ENCODE measurements around the gene NPHP1.
"Not testable (repeated sequence)": the region's sequence is repeated elsewhere in the genome, so short reads cannot be mapped to it uniquely, and the experiment has no call there.

Gene NPHP1

DNA sequence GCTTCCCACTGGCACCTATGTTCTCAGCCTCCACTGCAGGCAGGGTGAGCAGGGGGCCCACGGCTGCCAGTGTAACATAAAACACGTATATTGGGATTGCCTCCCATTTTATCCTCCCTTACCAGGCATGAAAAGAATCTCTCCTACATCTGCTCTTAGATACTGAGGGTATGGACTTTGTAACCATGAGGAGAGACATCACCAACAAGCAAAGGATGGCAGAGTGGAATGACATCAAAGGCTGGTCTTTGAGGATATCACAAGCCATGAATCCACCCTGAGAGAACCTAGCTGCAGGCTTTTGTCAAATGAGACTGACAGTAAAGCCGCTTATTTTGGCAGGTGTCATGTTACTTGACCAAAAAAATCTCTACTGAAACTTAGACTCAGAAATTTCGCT lies 7.4 kb downstream of the NPHP1 start:
- no peak for FAIRE-seq

GRCh38 chr2:110190169-110190568 lies 14.6 kb downstream of the NPHP1 start:
- FAIRE-seq = not testable (repeated sequence)

- FAIRE-seq = no peak
Observed at GRCh38 chr2:110182449-110182848, 22.4 kb downstream of the NPHP1 start.

DNA sequence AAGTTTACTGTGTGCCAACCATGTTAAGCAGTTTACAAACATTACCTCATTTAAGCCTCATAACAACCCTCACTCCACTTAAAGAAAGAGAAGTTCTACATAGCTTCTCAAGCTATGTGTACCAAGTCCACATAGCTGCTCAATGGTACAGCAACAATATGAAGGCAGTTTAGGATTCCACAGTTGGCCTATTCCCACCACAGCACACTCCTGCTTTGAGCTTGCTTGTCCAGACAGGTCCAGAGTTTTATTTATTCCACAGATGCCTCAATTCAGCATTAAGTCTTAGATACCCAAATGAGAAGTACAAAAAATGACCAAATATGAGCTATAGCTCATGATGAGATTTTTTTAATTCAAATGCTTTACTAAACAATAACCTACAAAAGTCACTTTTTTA lies 24.8 kb downstream of the NPHP1 start:
- FAIRE-seq = no peak

DNA sequence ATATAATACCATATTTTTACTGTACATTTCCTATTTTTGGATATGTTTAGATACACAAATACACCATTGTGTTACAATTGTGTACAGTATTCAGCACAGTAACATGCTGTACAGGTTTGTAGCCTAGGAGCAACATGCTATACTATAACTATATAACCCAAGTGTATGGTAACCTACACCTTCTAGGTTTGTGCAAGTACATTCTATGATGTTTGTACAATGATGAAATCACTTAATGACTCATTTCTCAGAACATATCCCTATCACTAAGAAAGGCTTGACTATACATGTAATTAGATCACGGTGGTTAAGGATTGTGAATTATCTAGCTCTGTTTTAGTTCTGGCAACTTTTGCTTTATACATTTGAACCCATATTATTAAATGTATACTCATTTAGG lies 31.3 kb downstream of the NPHP1 start:
- FAIRE-seq = no peak

DNA sequence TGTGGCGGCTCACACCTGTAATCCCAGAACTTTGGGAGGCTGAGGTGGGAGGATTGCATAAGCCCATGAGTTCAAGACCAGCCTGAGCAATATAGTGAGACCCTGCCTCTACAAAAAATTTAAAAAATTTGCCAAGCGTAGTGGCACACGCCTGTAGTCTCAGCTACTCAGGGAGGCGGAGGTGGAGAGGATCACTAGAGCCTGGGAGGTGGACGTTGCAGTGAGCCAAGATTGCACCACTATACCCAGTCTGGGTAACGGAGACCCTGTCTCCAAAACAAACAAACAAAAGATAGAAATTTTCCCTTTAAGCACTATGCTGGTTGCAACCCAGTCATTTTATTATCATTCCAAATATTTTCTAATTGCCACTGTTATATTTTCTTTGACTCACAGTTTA lies 32.3 kb downstream of the NPHP1 start:
- FAIRE-seq = no peak

- no peak for FAIRE-seq
Observed at GRCh38 chr2:110170102-110170501, 34.7 kb downstream of the NPHP1 start.

GRCh38 chr2:110167326-110168000 lies 37.4 kb downstream of the NPHP1 start:
- FAIRE-seq = no peak

DNA sequence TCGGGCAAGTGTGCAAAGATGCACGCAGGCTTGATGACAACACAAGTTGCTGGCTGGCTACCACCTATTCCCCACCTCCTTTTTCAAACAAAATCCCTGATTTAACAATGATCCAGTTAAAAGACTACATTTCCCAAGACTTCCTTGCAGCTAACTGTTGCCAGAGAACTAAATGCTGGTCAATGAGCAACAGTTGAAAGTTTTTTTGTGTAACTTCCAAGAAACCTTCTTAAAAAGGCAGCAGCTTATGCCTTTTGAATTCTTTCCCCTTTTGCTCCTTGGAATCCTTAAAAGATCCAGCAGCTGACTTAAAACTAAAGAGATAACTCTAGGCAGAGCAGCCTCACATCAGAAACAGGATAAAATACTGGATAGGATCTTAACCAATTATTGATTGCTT lies 38.5 kb downstream of the NPHP1 start:
- no peak for FAIRE-seq

GRCh38 chr2:110157153-110157793 lies 47.5 kb downstream of the NPHP1 start:
- peak; percentile 91 for FAIRE-seq

GRCh38 chr2:110154828-110155227 lies 50.0 kb downstream of the NPHP1 start:
- FAIRE-seq = not testable (repeated sequence)

- not testable (repeated sequence) for FAIRE-seq
Observed at GRCh38 chr2:110154188-110154587, 50.6 kb downstream of the NPHP1 start.

DNA sequence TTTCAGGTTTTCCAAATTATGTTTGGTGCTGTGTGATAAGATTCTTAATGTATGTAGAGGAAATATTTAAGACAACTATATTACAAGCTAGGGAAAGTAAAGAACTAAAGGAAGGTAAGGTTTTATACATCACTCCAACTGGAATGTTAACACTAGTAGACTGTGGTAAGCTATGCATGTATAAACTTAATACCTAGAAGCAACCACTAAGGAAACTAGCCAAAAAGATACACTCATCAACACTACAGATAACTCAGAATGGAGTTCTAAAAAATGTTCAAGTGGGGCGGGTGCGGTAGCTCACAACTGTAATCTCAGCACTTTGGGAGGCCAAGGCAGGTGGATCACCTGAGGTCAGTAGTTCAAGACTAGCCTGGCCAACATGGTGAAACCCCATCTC lies 51.4 kb downstream of the NPHP1 start:
- FAIRE-seq = no peak

DNA sequence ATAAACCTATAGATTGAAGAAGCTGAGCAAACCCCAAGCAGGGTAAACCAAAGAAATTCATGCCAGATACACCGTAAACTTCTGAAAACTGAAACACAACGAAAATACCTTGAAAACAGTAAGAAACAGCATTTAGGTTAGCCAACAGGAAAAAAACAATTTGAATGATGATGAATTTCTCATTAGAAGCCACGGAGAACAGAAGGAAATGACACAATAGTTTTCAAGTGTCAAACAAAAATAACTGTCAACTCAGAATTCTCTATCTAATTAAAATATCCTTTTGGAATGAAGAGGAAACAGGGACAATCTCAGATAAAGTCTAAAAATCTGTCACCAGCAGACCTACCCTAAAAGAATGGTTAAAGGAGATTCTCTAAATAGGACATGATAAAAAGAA lies 51.9 kb downstream of the NPHP1 start:
- FAIRE-seq = no peak

DNA sequence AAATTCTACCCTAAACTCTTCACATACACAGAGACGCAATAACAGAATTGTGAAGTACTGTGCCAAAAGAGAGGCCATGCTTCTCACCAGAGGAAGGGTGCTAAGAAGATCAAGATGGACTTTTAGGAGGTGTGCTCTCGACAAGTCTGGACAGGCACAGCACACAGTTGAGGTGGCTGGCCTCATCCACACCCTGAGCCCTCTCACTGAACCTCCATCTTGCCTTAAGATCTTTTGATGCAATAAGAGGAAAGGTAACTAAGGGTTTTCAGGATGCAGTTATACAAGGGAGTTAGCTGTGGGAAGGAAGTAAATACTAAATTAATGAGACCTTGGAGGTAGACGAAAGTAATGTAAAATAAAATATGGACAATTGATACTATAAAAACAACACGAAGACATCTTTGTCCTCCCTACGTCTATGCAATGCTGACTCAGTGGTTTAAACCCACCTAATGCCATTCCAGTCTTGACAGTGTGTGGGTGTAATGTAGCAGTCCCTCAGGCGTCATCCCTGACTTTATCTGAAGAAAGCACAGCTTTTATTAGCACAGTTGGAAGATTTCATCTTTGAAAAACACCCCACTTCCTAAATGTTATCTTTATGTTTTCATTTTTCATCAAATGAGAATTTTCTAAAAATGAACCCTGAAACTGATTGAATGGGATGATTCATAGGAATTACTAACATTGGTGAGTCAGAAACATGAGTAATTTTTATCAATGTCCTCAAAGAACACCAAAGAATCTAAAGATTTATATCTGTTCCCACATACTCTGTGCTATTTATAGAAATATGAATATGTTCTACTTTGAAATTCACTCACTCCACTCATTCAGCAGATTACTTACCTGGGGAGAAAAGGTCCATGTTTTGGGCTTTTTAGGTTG lies 55.2 kb downstream of the NPHP1 start:
- FAIRE-seq = no peak

DNA sequence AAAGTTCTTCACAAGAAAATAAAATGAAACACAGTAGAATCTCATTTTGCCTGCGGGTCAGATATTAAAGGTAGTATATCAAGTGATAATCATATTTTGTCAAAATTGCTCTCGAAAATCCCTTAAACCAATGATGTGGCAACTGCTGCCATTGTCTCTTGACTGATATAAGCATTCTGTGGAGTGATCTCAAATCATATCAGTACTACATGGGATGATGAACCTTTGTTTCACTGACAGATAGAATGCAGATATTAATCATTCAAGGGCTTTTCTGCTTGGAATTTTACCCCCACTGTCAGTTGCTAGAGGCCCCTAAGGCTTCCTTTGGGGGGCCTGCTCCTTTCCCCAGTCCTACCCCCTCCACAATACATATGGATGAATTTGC lies 57.9 kb downstream of the NPHP1 start:
- no peak for FAIRE-seq

GRCh38 chr2:110146183-110146944 lies 58.4 kb downstream of the NPHP1 start:
- FAIRE-seq = no peak

- FAIRE-seq = no peak
Observed at GRCh38 chr2:110143982-110144381, 60.8 kb downstream of the NPHP1 start.

DNA sequence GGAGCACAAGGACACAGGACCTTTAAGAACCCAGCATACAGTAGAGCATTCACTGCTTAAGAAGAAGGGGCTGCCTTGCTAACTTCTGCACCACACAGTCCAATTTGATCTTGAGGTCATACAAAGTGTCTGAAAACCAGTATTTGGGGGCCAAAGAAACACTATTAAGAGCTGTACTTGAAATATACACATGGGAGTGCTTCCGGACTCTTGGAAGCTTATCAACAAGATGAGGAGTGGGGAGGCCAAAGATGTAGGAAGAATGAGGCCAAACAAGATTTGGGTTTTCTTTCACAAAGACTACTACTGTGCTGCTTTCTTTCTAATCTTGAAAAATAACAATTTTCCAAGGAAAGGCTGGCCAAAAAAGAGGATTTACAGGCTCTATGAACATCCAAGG lies 64.4 kb downstream of the NPHP1 start:
- no peak for FAIRE-seq

DNA sequence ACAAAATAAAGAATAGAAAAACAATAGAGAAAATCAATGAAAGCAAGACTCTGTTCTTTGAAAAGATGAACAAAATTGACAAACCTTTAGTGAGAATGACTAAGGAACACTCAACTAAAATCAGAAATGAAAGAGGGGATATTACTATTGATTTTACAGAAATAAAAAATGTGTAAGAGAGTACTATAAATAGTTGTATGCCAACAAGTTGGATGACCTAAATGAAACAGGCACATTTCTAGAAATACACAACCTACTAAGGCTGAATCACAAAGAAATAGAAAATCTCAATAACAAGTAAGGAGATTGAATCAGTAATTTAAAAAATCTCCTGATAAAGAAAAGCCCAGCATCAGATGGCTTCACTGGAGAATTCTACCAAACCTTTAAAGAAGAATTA lies 70.8 kb downstream of the NPHP1 start:
- no peak for FAIRE-seq

GRCh38 chr2:110131166-110131565 lies 73.6 kb downstream of the NPHP1 start:
- FAIRE-seq = no peak

DNA sequence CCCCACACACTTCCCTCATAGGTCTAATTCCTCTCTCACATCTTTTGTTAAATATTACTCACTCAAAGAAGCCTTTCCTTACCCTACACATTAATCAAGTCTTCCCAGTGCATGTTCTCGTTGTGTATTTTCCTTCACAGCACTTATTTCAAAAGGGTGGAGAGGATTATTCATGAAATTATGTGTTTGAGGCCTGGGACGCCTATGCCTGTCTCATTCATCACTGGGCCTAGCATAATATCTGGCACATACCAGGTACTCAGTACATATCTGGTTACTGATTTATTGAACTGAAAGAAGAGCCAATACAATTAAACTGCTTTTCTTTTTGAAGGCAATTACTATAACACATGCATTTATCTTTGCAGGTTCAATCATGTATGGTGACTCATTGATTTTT lies 74.1 kb downstream of the NPHP1 start:
- FAIRE-seq = no peak

- no peak for FAIRE-seq
Observed at GRCh38 chr2:110126906-110127305, 77.9 kb downstream of the NPHP1 start.
